Spleen (tissue), 11 donors: ENCODE results near the gene WDR20. TPM values are rescaled to one million over a fixed set of nuclear protein-coding genes. Genes with fewer than 3 reads are reported as not detected.
"Not testable (repeated sequence)": the region's sequence is repeated elsewhere in the genome, so short reads cannot be mapped to it uniquely, and the experiment has no call there.

Experiments used
- DNase-seq: peaks from one replicate; pipeline ENCODE4 v3.0.0-alpha.2; 2020
- H3K27ac ChIP-seq, 8 donors: fragments of 200-600 bp; sonication (generic) in 7 of 8; 1 replicate in 4 of 8; 2 replicates in 4 of 8; pipeline versions ENCODE4 v1.5.0 to v1.8.0; 2016 to 2021; ENCODE audit warnings: inconsistent platforms in 4 of 8, mild to moderate bottlenecking in 4 of 8, moderate library complexity in 1 of 8
- H3K27me3 ChIP-seq, 7 donors: fragments of 200-600 bp; sonication (generic) in 6 of 7; replicated peaks in 1 of 7; 1 replicate in 4 of 7; 2 replicates in 3 of 7; pipeline versions ENCODE4 v1.5.0 to v1.8.0; 2016 to 2021; ENCODE audit warnings: inconsistent platforms in 3 of 7, mild to moderate bottlenecking in 1 of 7
- H3K36me3 ChIP-seq, 6 donors: fragments of 200-600 bp; sonication (generic) in 5 of 6; 1 replicate in 4 of 6; 2 replicates in 2 of 6; pipeline versions ENCODE4 v1.5.0 to v1.8.0; 2016 to 2021; ENCODE audit warnings: inconsistent platforms in 2 of 6
- H3K4me1 ChIP-seq, 6 donors: fragments of 200-600 bp; sonication (generic) in 5 of 6; 1 replicate in 3 of 6; 2 replicates in 3 of 6; pipeline versions ENCODE4 v1.5.0 to v1.8.0; 2016 to 2021; ENCODE audit warnings: inconsistent platforms in 3 of 6
- H3K4me3 ChIP-seq, 8 donors: fragments of 200-600 bp; sonication (generic) in 7 of 8; 1 replicate in 4 of 8; 2 replicates in 4 of 8; pipeline versions ENCODE4 v1.5.0 to v1.8.0; 2016 to 2021; ENCODE audit warnings: inconsistent platforms in 4 of 8, mild to moderate bottlenecking in 4 of 8, moderate library complexity in 2 of 8
- H3K9me3 ChIP-seq, 8 donors: fragments of 200-600 bp; sonication (generic) in 7 of 8; 1 replicate in 4 of 8; 2 replicates in 4 of 8; pipeline versions ENCODE4 v1.5.0 to v1.8.0; 2016 to 2021; ENCODE audit warnings: inconsistent platforms in 4 of 8
- POLR2A ChIP-seq, 3 donors: fragments of 450-650 bp; IDR thresholded peaks; one replicate each; pipeline ENCODE4 v1.5.1; 2017; ENCODE audit warnings: antibody characterized with exemption in 3 of 3, mild to moderate bottlenecking in 1 of 3
- POLR2AphosphoS5 ChIP-seq, 3 donors: sonication (generic); formaldehyde crosslinking; IDR thresholded peaks; one replicate each; pipeline ENCODE4 v1.5.1; 2017; ENCODE audit warnings: antibody characterized with exemption in 3 of 3
- WGBS, 5 donors: extraction: QIAGEN DNeasy Blood & Tissue Kit in 3 of 5; methylation state at CpG; one replicate each; pipeline versions ENCODE4 v1.1.5 to v1.1.7; 2013 to 2018; 5-methylcytosine and 5-hydroxymethylcytosine counted together
- intact Hi-C: fragments of 100-400 bp; cut with DNase I; formaldehyde crosslinking; loops from one replicate; pipeline ENCODE4 v1.15.0; 2023; ENCODE audit warnings: low total_unique reads
- polyA plus RNA-seq, 3 donors: library from polyadenylated mRNA; stranded (reverse); fragments of 200-250 nt; gene quantifications; one replicate each; pipeline ENCODE4 v1.2.1, GENCODE V29; 2013
- total RNA-seq, 7 donors: library from RNA; depleted of rRNA in 3 of 7; stranded (reverse); fragments of >200 nt in 3 of 7; fragmentation: NEBNext Ultra II Directional in 4 of 7; extraction: Animal tissue kit (Norgen Biotek cat#: 25700) in 4 of 7; gene quantifications; one replicate each; pipeline versions ENCODE4 v1.1.0 to v1.2.1, GENCODE V29; 2016 to 2021
- TF ChIP-seq, protein P1 (sequence below), 11 experiments: fragments of 200-600 bp in 7 of 11; fragments of 450-650 bp in 4 of 11; sonication (generic) in 4 of 11; IDR thresholded peaks in 8 of 11; conservative IDR thresholded peaks in 3 of 11; 1 replicate in 7 of 11; 2 replicates in 4 of 11; pipeline versions ENCODE4 v1.4.0 to v1.8.0; 2016 to 2021; ENCODE audit warnings: antibody characterized with exemption in 11 of 11, inconsistent platforms in 4 of 11, mild to moderate bottlenecking in 1 of 11
- donor health status: healthy with polysubstance abuse.
- donor health status: DM: no; HTN: no; CAD: no; lungs with moderate emphysema.
- donor health status: DM: no; HTN: no; CAD: no.
- donor health status: Bipolar disorder and iron deficiency.
- donor health status: healthy.
- donor health status: DM: no; HTN: no; CAD: no.
- donor health status: DM: yes; HTN: yes; CAD: no.

The WDR20 gene
- total and polyA plus RNA-seq, 10 donors: 8.7 to 40.8 (median 28.2) TPM

DNA sequence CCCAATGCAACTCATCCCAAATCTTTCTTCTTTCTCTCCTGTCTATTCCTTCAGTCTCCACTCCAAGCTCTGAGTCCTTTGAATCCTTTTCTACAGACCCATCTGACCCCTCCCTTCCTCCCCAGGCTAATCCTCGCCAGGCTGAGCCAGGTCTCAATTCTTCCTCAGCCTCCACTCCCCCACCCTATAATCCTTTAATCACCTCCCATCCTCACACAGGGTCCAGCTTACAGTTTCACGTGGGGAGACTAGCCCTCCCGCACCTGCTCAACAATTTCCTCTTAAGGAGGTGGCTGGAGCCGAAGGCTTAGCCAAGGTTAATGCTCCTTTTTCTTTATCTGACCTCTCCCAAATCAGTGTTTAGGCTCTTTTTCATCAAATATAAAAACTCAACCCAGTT, 101.5 kb downstream of the WDR20 start:
- no peak overlapping the region for H3K27ac ChIP-seq
- H3K4me3 ChIP-seq: no peak overlapping the region
- H3K4me1 ChIP-seq: no peaks in the 10 kb centered on the region
- no peak for TF ChIP-seq POLR2AphosphoS5 (IDR thresholded peaks at IDR 0.05)
- TF ChIP-seq, protein P1, sequence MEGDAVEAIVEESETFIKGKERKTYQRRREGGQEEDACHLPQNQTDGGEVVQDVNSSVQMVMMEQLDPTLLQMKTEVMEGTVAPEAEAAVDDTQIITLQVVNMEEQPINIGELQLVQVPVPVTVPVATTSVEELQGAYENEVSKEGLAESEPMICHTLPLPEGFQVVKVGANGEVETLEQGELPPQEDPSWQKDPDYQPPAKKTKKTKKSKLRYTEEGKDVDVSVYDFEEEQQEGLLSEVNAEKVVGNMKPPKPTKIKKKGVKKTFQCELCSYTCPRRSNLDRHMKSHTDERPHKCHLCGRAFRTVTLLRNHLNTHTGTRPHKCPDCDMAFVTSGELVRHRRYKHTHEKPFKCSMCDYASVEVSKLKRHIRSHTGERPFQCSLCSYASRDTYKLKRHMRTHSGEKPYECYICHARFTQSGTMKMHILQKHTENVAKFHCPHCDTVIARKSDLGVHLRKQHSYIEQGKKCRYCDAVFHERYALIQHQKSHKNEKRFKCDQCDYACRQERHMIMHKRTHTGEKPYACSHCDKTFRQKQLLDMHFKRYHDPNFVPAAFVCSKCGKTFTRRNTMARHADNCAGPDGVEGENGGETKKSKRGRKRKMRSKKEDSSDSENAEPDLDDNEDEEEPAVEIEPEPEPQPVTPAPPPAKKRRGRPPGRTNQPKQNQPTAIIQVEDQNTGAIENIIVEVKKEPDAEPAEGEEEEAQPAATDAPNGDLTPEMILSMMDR (IDR thresholded peaks at IDR 0.05 in 8 of 11, conservative IDR thresholded peaks at IDR 0.05 in 3 of 11): no peak
- TF ChIP-seq POLR2A (IDR thresholded peaks at IDR 0.05): no peak
- no peaks in the 10 kb centered on the region for H3K36me3 ChIP-seq
- WGBS, 5 donors: 84 to 95% (median 88%) methylated on average over 4 of the region's 4 CpGs
- H3K27me3 ChIP-seq: no peaks in the 10 kb centered on the region
- H3K9me3 ChIP-seq: peaks cover 0 to 10% (median 3%) of the 10 kb centered on the region in 8 donors
- DNase-seq: no peak
- intact Hi-C loops: no loop called here

DNA sequence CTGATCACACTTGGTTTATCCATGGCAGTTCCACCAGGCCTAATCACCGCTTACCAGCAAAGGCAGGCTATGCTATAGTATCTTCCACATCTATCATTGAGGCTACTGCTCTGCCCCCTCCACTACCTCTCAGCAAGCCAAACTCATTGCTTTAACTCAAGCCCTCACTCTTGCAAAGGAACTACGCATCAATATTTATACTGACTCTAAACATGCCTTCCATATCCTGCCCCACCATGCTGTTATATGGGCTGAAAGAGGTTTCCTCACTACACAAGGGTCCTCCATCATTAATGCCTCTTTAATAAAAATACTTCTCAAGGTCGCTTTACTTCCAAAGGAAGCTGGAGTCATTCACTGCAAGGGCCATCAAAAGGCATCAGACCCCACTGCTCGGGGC, 104.1 kb downstream of the WDR20 start:
- intact Hi-C loops, H3K27me3 ChIP-seq, H3K36me3 ChIP-seq, DNase-seq, H3K4me3 ChIP-seq, H3K9me3 ChIP-seq, H3K27ac ChIP-seq, H3K4me1 ChIP-seq: not testable (repeated sequence)
- WGBS, 5 donors: 95 to 96% (median 95%) methylated on average over 4 of the region's 4 CpGs

DNA sequence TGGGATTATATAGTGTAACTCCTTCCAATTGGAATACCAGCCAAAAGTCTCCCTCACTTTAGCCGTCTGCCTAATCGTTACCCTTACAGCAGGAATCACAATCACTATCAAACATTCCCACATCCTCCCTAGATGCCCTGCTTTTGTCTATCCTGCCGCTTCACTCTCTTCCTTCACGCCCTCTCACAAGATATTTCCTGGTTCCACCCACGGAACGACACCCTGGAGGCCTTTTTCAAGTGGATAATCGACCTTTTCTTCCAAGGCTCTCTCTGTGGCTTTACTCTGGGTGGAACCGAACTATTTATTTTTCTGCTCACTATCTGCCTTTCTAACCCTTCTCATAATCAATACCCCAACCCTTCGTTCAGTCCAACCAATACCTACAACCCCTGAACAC, 106.4 kb downstream of the WDR20 start:
- Histone ChIP-seq H3K36me3 (no peaks in the 10 kb centered on the region), H3K27ac (no peak overlapping the region), H3K9me3 (peaks cover 0 to 10% (median 3%) of the 10 kb centered on the region in 8 donors), H3K27me3 (no peaks in the 10 kb centered on the region), H3K4me1 (no peaks in the 10 kb centered on the region), H3K4me3 (no peak overlapping the region)
- 52 to 72% (median 66%) methylated on average over 9 of the region's 9 CpGs for WGBS, 5 donors
- no peak for DNase-seq
- TF ChIP-seq POLR2AphosphoS5 (IDR thresholded peaks at IDR 0.05) (no peak), POLR2A (IDR thresholded peaks at IDR 0.05) (no peak)
- TF ChIP-seq, protein P1 (IDR thresholded peaks at IDR 0.05 in 8 of 11, conservative IDR thresholded peaks at IDR 0.05 in 3 of 11): no peak
- intact Hi-C loops: no loop called here

DNA sequence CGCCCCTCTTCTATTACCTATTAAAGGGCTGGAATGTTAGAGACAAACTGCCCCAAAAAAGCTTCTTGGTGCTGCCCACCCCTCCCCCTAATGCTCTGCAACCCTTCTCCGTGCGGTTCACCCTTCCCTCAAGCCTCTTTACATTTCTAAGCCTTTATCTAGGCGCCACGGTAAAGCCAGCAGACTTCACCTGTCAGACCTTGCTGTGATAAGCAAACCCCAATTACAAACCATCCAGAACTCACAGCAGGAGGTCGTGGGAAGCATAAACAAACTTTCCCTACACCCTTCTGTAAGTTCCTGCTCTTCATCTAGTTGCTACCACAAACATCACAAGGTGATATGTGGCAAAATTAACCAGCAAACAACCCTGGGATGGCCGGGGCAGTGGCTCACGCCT, 108.4 kb downstream of the WDR20 start:
- DNase-seq: no peak
- H3K9me3 ChIP-seq: peaks cover 0 to 9% (median 3%) of the 10 kb centered on the region in 8 donors
- no peaks in the 10 kb centered on the region for H3K27me3 ChIP-seq
- 86 to 89% (median 88%) methylated on average over 8 of the region's 8 CpGs for WGBS, 5 donors
- no peak overlapping the region for H3K4me3 ChIP-seq
- intact Hi-C loops: no loop called here
- no peaks in the 10 kb centered on the region for H3K4me1 ChIP-seq
- no peak overlapping the region for H3K27ac ChIP-seq
- TF ChIP-seq, protein P1 (IDR thresholded peaks at IDR 0.05 in 8 of 11, conservative IDR thresholded peaks at IDR 0.05 in 3 of 11): no peak
- TF ChIP-seq POLR2A (IDR thresholded peaks at IDR 0.05) (no peak), POLR2AphosphoS5 (IDR thresholded peaks at IDR 0.05) (no peak)
- no peaks in the 10 kb centered on the region for H3K36me3 ChIP-seq

DNA sequence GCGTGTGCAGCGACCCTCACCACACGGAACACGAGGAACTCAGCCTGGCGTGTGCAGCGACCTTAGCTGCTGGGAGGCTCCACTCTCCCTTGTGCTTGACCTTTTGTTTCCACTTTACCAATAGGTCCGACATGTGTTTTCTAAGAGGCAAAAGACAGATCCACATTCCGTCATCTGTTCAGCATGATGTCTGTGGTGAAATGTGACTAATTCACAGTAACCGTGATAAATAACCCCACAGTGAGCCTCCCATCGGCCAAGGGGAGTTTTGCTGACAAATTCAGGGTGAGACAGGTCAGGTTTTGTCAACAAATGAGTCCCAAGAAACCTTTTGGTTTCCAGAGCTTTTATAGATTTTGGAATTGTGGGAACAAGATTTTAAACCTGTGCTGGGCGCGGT, 109.3 kb downstream of the WDR20 start:
- no peak overlapping the region for H3K27ac ChIP-seq
- no peak for DNase-seq
- TF ChIP-seq POLR2A (IDR thresholded peaks at IDR 0.05) (no peak), POLR2AphosphoS5 (IDR thresholded peaks at IDR 0.05) (no peak)
- TF ChIP-seq, protein P1 (IDR thresholded peaks at IDR 0.05 in 8 of 11, conservative IDR thresholded peaks at IDR 0.05 in 3 of 11): no peak
- H3K9me3 ChIP-seq: peaks cover 0 to 2% (median under 1%) of the 10 kb centered on the region in 8 donors
- intact Hi-C loops: no loop called here
- WGBS, 5 donors: 85 to 93% (median 91%) methylated on average over 12 of the region's 12 CpGs
- H3K4me1 ChIP-seq: no peaks in the 10 kb centered on the region
- H3K27me3 ChIP-seq: no peaks in the 10 kb centered on the region
- no peak overlapping the region for H3K4me3 ChIP-seq
- H3K36me3 ChIP-seq: no peaks in the 10 kb centered on the region
